ENCODE measurements around the gene OR13J1. TPM values are rescaled to one million over a fixed set of nuclear protein-coding genes. Genes with fewer than 3 reads are reported as not detected.

Gene OR13J1
- total and polyA plus RNA-seq, 4 donors: not detected

GRCh38 chr9:35905051-35905781, 35.0 kb upstream of the OR13J1 start:
- H3K27ac ChIP-seq (ENCODE audit: low read depth in 1 of 2, low read length in 1 of 2): peak overlapping the region; percentile 96 to 99
- no peaks in the 10 kb centered on the region for H3K9me3 ChIP-seq (ENCODE audit: control insufficient read depth in 4 of 4, insufficient read depth in 3 of 4, low read length in 3 of 4)
- no peak for ATAC-seq (ENCODE audit: insufficient read depth, low FRiP score)
- H3K9ac ChIP-seq (ENCODE audit: insufficient read depth in 1 of 2, low read length in 2 of 2): peak overlapping the region in 1 of 2 donors; percentile 26
- TF ChIP-seq CTCF (IDR thresholded peaks at IDR 0.05; ENCODE audit: control extremely low read depth, extremely low read depth): no peak
- no peak overlapping the region for H3K4me3 ChIP-seq
- H3K27me3 ChIP-seq (ENCODE audit: control insufficient read depth in 3 of 3, insufficient read depth in 3 of 3, low read length in 2 of 3): no peaks in the 10 kb centered on the region
- WGBS, 2 donors: 66 to 72% methylated on average over 8 of the region's 8 CpGs
- H3K4me1 ChIP-seq (ENCODE audit: control insufficient read depth in 5 of 5, insufficient read depth in 5 of 5, low read length in 5 of 5): peaks cover 0 to 49% (median 41%) of the 10 kb centered on the region in 5 donors
- DNase-seq: no peak
- no peaks in the 10 kb centered on the region for H3K36me3 ChIP-seq (ENCODE audit: control insufficient read depth in 4 of 4, insufficient read depth in 4 of 4, low read length in 4 of 4)

GRCh38 chr9:35904338-35904737, 34.1 kb upstream of the OR13J1 start:
- H3K27me3 ChIP-seq (ENCODE audit: control insufficient read depth in 3 of 3, insufficient read depth in 3 of 3, low read length in 2 of 3): no peaks in the 10 kb centered on the region
- H3K36me3 ChIP-seq (ENCODE audit: control insufficient read depth in 4 of 4, insufficient read depth in 4 of 4, low read length in 4 of 4): no peaks in the 10 kb centered on the region
- H3K9ac ChIP-seq (ENCODE audit: insufficient read depth in 1 of 2, low read length in 2 of 2): no peak overlapping the region
- peaks cover 0 to 44% (median 41%) of the 10 kb centered on the region in 5 donors for H3K4me1 ChIP-seq (ENCODE audit: control insufficient read depth in 5 of 5, insufficient read depth in 5 of 5, low read length in 5 of 5)
- no peak overlapping the region for H3K4me3 ChIP-seq
- H3K27ac ChIP-seq (ENCODE audit: low read depth in 1 of 2, low read length in 1 of 2): peak overlapping the region in 1 of 2 donors; percentile 99
- ATAC-seq (ENCODE audit: insufficient read depth, low FRiP score) (no peak), DNase-seq (no peak)
- WGBS, 2 donors: 59 to 67% methylated on average over 8 of the region's 8 CpGs
- H3K9me3 ChIP-seq (ENCODE audit: control insufficient read depth in 4 of 4, insufficient read depth in 3 of 4, low read length in 3 of 4): no peaks in the 10 kb centered on the region
- TF ChIP-seq CTCF (IDR thresholded peaks at IDR 0.05; ENCODE audit: control extremely low read depth, extremely low read depth): no peak

GRCh38 chr9:35903049-35903448, 32.8 kb upstream of the OR13J1 start:
- H3K27ac ChIP-seq (ENCODE audit: low read depth in 1 of 2, low read length in 1 of 2): no peak overlapping the region
- no peak overlapping the region for H3K9ac ChIP-seq (ENCODE audit: insufficient read depth in 1 of 2, low read length in 2 of 2)
- 28 to 39% methylated on average over 3 of the region's 3 CpGs for WGBS, 2 donors
- H3K4me1 ChIP-seq (ENCODE audit: control insufficient read depth in 5 of 5, insufficient read depth in 5 of 5, low read length in 5 of 5): peaks cover 0 to 34% (median 31%) of the 10 kb centered on the region in 5 donors
- no peaks in the 10 kb centered on the region for H3K27me3 ChIP-seq (ENCODE audit: control insufficient read depth in 3 of 3, insufficient read depth in 3 of 3, low read length in 2 of 3)
- DNase-seq (peak in 2 of 3 donors; percentile 73 to 76), ATAC-seq (ENCODE audit: insufficient read depth, low FRiP score) (no peak)
- TF ChIP-seq CTCF (IDR thresholded peaks at IDR 0.05; ENCODE audit: control extremely low read depth, extremely low read depth): peak; percentile 59
- H3K4me3 ChIP-seq: no peak overlapping the region
- H3K9me3 ChIP-seq (ENCODE audit: control insufficient read depth in 4 of 4, insufficient read depth in 3 of 4, low read length in 3 of 4): no peaks in the 10 kb centered on the region
- no peaks in the 10 kb centered on the region for H3K36me3 ChIP-seq (ENCODE audit: control insufficient read depth in 4 of 4, insufficient read depth in 4 of 4, low read length in 4 of 4)

Measured in lung (tissue), 12 donors.